ENCODE data around the gene ZC3H10. TPM values are rescaled to one million over a fixed set of nuclear protein-coding genes. Genes with fewer than 3 reads are reported as not detected.
A peak's percentile ranks its signal among the peaks of the same experiment; 100 is the strongest.

ZC3H10 gene
- total RNA-seq, 1 experiment from 2014 or later, result 4.4 TPM

- TF ChIP-seq EZH2 (IDR thresholded peaks at IDR 0.05; ENCODE audit: low read depth) (no peak), CTCF (conservative IDR thresholded peaks at IDR 0.05) (no peak)
- H3K9me2 ChIP-seq (ENCODE audit: insufficient read depth), result no peaks in the 10 kb centered on the region
- ChIA-PET CTCF (no interaction called here), POLR2A (ENCODE audit: unreplicated experiment) (no interaction called here)
- no peak overlapping the region for H3K4me2 ChIP-seq
- peaks cover 20% of the 10 kb centered on the region for H3K4me1 ChIP-seq (replicated peaks; ENCODE audit: insufficient read depth)
- no peak overlapping the region for H3K27ac ChIP-seq
- H3K9me3 ChIP-seq (ENCODE audit: insufficient read depth, low read depth), result no peaks in the 10 kb centered on the region
- peak in 1 of 2 experiments; percentile 0 for DNase-seq
- no peaks in the 10 kb centered on the region for H3K27me3 ChIP-seq (ENCODE audit: insufficient read depth, low read depth)
- BruUV-seq (replicated peaks), result no TSS peak
- H3K4me3 ChIP-seq, result no peak overlapping the region
- peaks cover 19% of the 10 kb centered on the region for H3K79me2 ChIP-seq (ENCODE audit: low read depth)
- intact Hi-C loops (cut with micrococcal nuclease; ENCODE audit: unreplicated experiment), result no loop called here
- H3F3A ChIP-seq (ENCODE audit: insufficient read depth, low read depth), result peaks cover 30% of the 10 kb centered on the region
- no peak overlapping the region for H2AFZ ChIP-seq
- peaks cover 6% of the 10 kb centered on the region; the same call in 1 of the 2 replicates for H3K36me3 ChIP-seq (ENCODE audit: low read depth)
- no peaks in the 10 kb centered on the region for H4K20me1 ChIP-seq (ENCODE audit: insufficient read depth)
Observed at GRCh38 chr12:56121204-56121870, 3.3 kb downstream of the ZC3H10 start.

- H3K4me3 ChIP-seq, result no peak overlapping the region
- H2AFZ ChIP-seq, result no peak overlapping the region
- TF ChIP-seq EZH2 (IDR thresholded peaks at IDR 0.05; ENCODE audit: low read depth) (no peak), CTCF (conservative IDR thresholded peaks at IDR 0.05) (no peak)
- H3K79me2 ChIP-seq (ENCODE audit: low read depth), result peaks cover 8% of the 10 kb centered on the region; the same call in 1 of the 2 replicates
- peaks cover 31% of the 10 kb centered on the region for H3F3A ChIP-seq (ENCODE audit: insufficient read depth, low read depth)
- ChIA-PET CTCF (interaction anchor here (0.6 kb wide), 2 partner anchors 34 to 66 kb away, joined by 3 to 5 read pairs; no protein-coding TSS in a partner anchor), POLR2A (ENCODE audit: unreplicated experiment) (no interaction called here)
- no peak overlapping the region for H3K4me2 ChIP-seq
- H3K27ac ChIP-seq, result no peak overlapping the region
- intact Hi-C loops (cut with micrococcal nuclease; ENCODE audit: unreplicated experiment), result no loop called here
- no peaks in the 10 kb centered on the region for H3K27me3 ChIP-seq (ENCODE audit: insufficient read depth, low read depth)
- peaks cover 33% of the 10 kb centered on the region for H3K4me1 ChIP-seq (replicated peaks; ENCODE audit: insufficient read depth)
- BruUV-seq (replicated peaks), result no TSS peak
- no peaks in the 10 kb centered on the region for H3K9me2 ChIP-seq (ENCODE audit: insufficient read depth)
- H4K20me1 ChIP-seq (ENCODE audit: insufficient read depth), result no peaks in the 10 kb centered on the region
- no peaks in the 10 kb centered on the region for H3K9me3 ChIP-seq (ENCODE audit: insufficient read depth, low read depth)
- H3K36me3 ChIP-seq (ENCODE audit: low read depth), result no peaks in the 10 kb centered on the region
- peak in 1 of 2 experiments; percentile 21 for DNase-seq
Observed at GRCh38 chr12:56122637-56123036, 4.6 kb downstream of the ZC3H10 start.

GRCh38 chr12:56124133-56124532, 6.1 kb downstream of the ZC3H10 start:
- H3K4me2 ChIP-seq, result no peak overlapping the region
- intact Hi-C loops (cut with micrococcal nuclease; ENCODE audit: unreplicated experiment), result no loop called here
- H3K4me3 ChIP-seq, result no peak overlapping the region
- BruUV-seq (replicated peaks), result no TSS peak
- ChIA-PET CTCF (no interaction called here), POLR2A (ENCODE audit: unreplicated experiment) (no interaction called here)
- peaks cover 22% of the 10 kb centered on the region for H3F3A ChIP-seq (ENCODE audit: insufficient read depth, low read depth)
- peaks cover 28% of the 10 kb centered on the region for H3K4me1 ChIP-seq (replicated peaks; ENCODE audit: insufficient read depth)
- DNase-seq, result peak in 1 of 2 experiments; percentile 30
- no peaks in the 10 kb centered on the region for H4K20me1 ChIP-seq (ENCODE audit: insufficient read depth)
- H3K9me3 ChIP-seq (ENCODE audit: insufficient read depth, low read depth), result no peaks in the 10 kb centered on the region
- H3K27ac ChIP-seq, result no peak overlapping the region
- no peak overlapping the region for H2AFZ ChIP-seq
- H3K27me3 ChIP-seq (ENCODE audit: insufficient read depth, low read depth), result no peaks in the 10 kb centered on the region
- H3K9me2 ChIP-seq (ENCODE audit: insufficient read depth), result no peaks in the 10 kb centered on the region
- H3K36me3 ChIP-seq (ENCODE audit: low read depth), result no peaks in the 10 kb centered on the region
- no peak for TF ChIP-seq CTCF (conservative IDR thresholded peaks at IDR 0.05)
- H3K79me2 ChIP-seq (ENCODE audit: low read depth), result peaks cover 1% of the 10 kb centered on the region; the same call in 1 of the 2 replicates
